Panc1 (cell line): Measurements from ENCODE around the gene KNDC1. TPM values are rescaled to one million over a fixed set of nuclear protein-coding genes. Genes with fewer than 3 reads are reported as not detected.

Experiments used
- ATAC-seq: fragments of 200-7000 bp; cut with Tn5 transposase; 2 replicates; pipeline ENCODE4 v1.9.1; 2020; ENCODE audit warnings: mild to moderate bottlenecking, moderate library complexity
- BruUV-seq: library from RNA; stranded (reverse); fragments of 400-500 nt; replicated peaks from 2 replicates; lab custom pipeline; 2021; lab: Mats Ljungman, UMichigan
- CTCF ChIA-PET: fragments of 300-600 bp; sonication (Branson Sonifier 250); formaldehyde crosslinking; loops from one replicate; lab custom pipeline; 2022; ENCODE audit warnings: antibody characterized with exemption; lab: Charles Lee
- POLR2A ChIA-PET: fragments of 300-600 bp; sonication (Branson Sonifier 250); formaldehyde crosslinking; loops from one replicate; lab custom pipeline; 2022; ENCODE audit warnings: antibody characterized with exemption; lab: Charles Lee
- DNase-seq: peaks from one replicate; pipeline ENCODE4 v3.0.0-alpha.2; 2010; ENCODE audit warnings: low read depth, low spot score
- H3K27ac ChIP-seq: 2 replicates; pipeline ENCODE4 v1.5.1; 2011; ENCODE audit warnings: mild to moderate bottlenecking, low read length, inconsistent platforms
- H3K27me3 ChIP-seq: fragments of 200-500 bp; sonication (Bioruptor generic); 2 replicates; pipeline ENCODE4 v1.6.0; 2014; ENCODE audit warnings: low read length, inconsistent platforms; ENCODE audit not compliant: control insufficient read depth, insufficient read depth
- H3K36me3 ChIP-seq: fragments of 200-500 bp; sonication (Bioruptor generic); 2 replicates; pipeline ENCODE4 v1.5.1; 2014; ENCODE audit warnings: inconsistent platforms, mild to moderate bottlenecking, low read length, moderate library complexity; ENCODE audit not compliant: control insufficient read depth, insufficient read depth
- H3K4me1 ChIP-seq: 2 replicates; pipeline ENCODE4 v1.5.1; 2011; ENCODE audit warnings: inconsistent platforms, mild to moderate bottlenecking, low read length, moderate library complexity; ENCODE audit not compliant: control insufficient read depth, insufficient read depth
- H3K4me3 ChIP-seq, 2 experiments: 2 replicates each; pipeline ENCODE4 v1.5.1; 2011 to 2012; ENCODE audit warnings: low read depth in 2 of 2, low read length in 2 of 2, mild to moderate bottlenecking in 2 of 2, inconsistent platforms in 1 of 2, moderate library complexity in 1 of 2
- H3K9me3 ChIP-seq: fragments of 200-500 bp; sonication (Bioruptor generic); 2 replicates; pipeline ENCODE4 v1.5.1; 2014; ENCODE audit warnings: low read depth, mild to moderate bottlenecking, inconsistent platforms, low read length, moderate library complexity; ENCODE audit not compliant: control insufficient read depth, insufficient read depth
- CTCF ChIP-seq: fragments of 450-650 bp; IDR thresholded peaks from 2 replicates; pipeline ENCODE4 v1.5.1; 2017; ENCODE audit warnings: mild to moderate bottlenecking
- POLR2AphosphoS5 ChIP-seq: IDR thresholded peaks from 2 replicates; pipeline ENCODE4 v1.6.1; 2012; ENCODE audit warnings: mild to moderate bottlenecking, low read depth, low read length, moderate library complexity
- REST ChIP-seq, 2 experiments: IDR thresholded peaks; 2 replicates each; pipeline ENCODE4 v1.6.1; 2011 to 2012; ENCODE audit warnings: low read depth in 2 of 2, control low read depth in 1 of 2, low read length in 1 of 2, mild to moderate bottlenecking in 1 of 2, moderate library complexity in 1 of 2; ENCODE audit not compliant: insufficient read depth in 1 of 2
- SIN3A ChIP-seq: IDR thresholded peaks from 2 replicates; pipeline ENCODE4 v1.6.1; 2012; ENCODE audit warnings: low read depth, mild to moderate bottlenecking, low read length, moderate library complexity, borderline replicate concordance; ENCODE audit not compliant: insufficient read depth
- TCF7L2 ChIP-seq: IDR thresholded peaks from 2 replicates; pipeline ENCODE4 v1.6.1; 2011; ENCODE audit warnings: mild to moderate bottlenecking, low read depth, low read length, inconsistent platforms
- in situ Hi-C: cut with HindIII; loops from 2 replicates; pipeline ENCODE4 v1.10.0; 2016; ENCODE audit warnings: low sequenced_read_pairs, low pct_unique_long_range_greater_than_20kb
- intact Hi-C: fragments of 100-400 bp; cut with micrococcal nuclease; formaldehyde crosslinking; loops from one replicate; pipeline ENCODE4 v1.10.0; 2022; ENCODE audit not compliant: unreplicated experiment
- total RNA-seq: library from RNA; stranded (reverse); gene quantifications from one replicate; pipeline ENCODE4 v1.2.1, GENCODE V29; 2021; ENCODE audit not compliant: unreplicated experiment

The KNDC1 gene
- total RNA-seq, 1 experiment from 2014 or later, result 2.6 TPM

- no TSS peak for BruUV-seq
- no peak for TF ChIP-seq REST (IDR thresholded peaks at IDR 0.05; ENCODE audit: insufficient read depth in 1 of 2, low read depth in 2 of 2, low read length in 1 of 2)
- no peak for TF ChIP-seq CTCF
- no peak for TF ChIP-seq TCF7L2
- no peak for TF ChIP-seq POLR2AphosphoS5
- no peaks in the 10 kb centered on the region for H3K36me3 ChIP-seq
- in situ Hi-C loops, result no loop called here
- intact Hi-C loops, result loop anchor here (5.0 kb wide), 1 partner anchor 94 kb away; no protein-coding TSS in a partner anchor
- DNase-seq, result no peak
- ChIA-PET POLR2A (no interaction called here), CTCF (no interaction called here)
- H3K4me1 ChIP-seq, result no peaks in the 10 kb centered on the region
- H3K4me3 ChIP-seq, result no peak overlapping the region
- ATAC-seq, result no peak
- peaks cover 4% of the 10 kb centered on the region; the same call in 1 of the 2 replicates for H3K27me3 ChIP-seq
- no peaks in the 10 kb centered on the region for H3K9me3 ChIP-seq
- no peak overlapping the region for H3K27ac ChIP-seq
Observed at GRCh38 chr10:133241501-133242205, 81.6 kb downstream of the KNDC1 start.

- DNase-seq, result no peak
- POLR2A ChIA-PET, result no interaction called here
Observed at GRCh38 chr10:133242611-133243356, 82.8 kb downstream of the KNDC1 start.

GRCh38 chr10:133243593-133243992, 83.6 kb downstream of the KNDC1 start:
- intact Hi-C loops (loop anchor here (5.0 kb wide), 1 partner anchor 96 kb away; no protein-coding TSS in a partner anchor), in situ Hi-C loops (no loop called here)
- Histone ChIP-seq H3K9me3 (no peaks in the 10 kb centered on the region), H3K4me1 (no peaks in the 10 kb centered on the region), H3K4me3 (no peak overlapping the region), H3K36me3 (no peaks in the 10 kb centered on the region), H3K27me3 (no peaks in the 10 kb centered on the region), H3K27ac (no peak overlapping the region)
- TF ChIP-seq TCF7L2 (no peak), REST (IDR thresholded peaks at IDR 0.05; ENCODE audit: insufficient read depth in 1 of 2, low read depth in 2 of 2, low read length in 1 of 2) (no peak), POLR2AphosphoS5 (no peak), SIN3A (no peak), CTCF (no peak)
- DNase-seq, result no peak
- ATAC-seq, result no peak
- ChIA-PET CTCF (no interaction called here), POLR2A (no interaction called here)
- BruUV-seq, result no TSS peak

More at GRCh38 chr10:133242611-133243356, 82.8 kb downstream of the KNDC1 start:
- Histone ChIP-seq H3K9me3 (no peaks in the 10 kb centered on the region), H3K4me1 (no peaks in the 10 kb centered on the region), H3K27me3 (no peaks in the 10 kb centered on the region), H3K27ac (no peak overlapping the region), H3K4me3 (no peak overlapping the region), H3K36me3 (no peaks in the 10 kb centered on the region)
- TF ChIP-seq TCF7L2, result no peak
- intact Hi-C loops (loop anchor here (5.0 kb wide), 1 partner anchor 95 kb away; no protein-coding TSS in a partner anchor), in situ Hi-C loops (no loop called here)
- ATAC-seq, result no peak
- CTCF ChIA-PET, result no interaction called here
- BruUV-seq, result no TSS peak
